Endothelial cell of umbilical vein (primary cell): ENCODE measurements around the gene LHCGR. TPM values are rescaled to one million over a fixed set of nuclear protein-coding genes. Genes with fewer than 3 reads are reported as not detected.

Source experiments
- BruUV-seq: library from RNA; stranded (reverse); fragments of 400-500 nt; replicated peaks from 2 replicates; lab custom pipeline; 2021; lab: Mats Ljungman, UMichigan
- CTCF ChIA-PET: fragments of 300-600, 350-600 bp; sonication (Branson Sonifier 250); formaldehyde crosslinking; loops from one replicate; lab custom pipeline; 2021; ENCODE audit warnings: antibody characterized with exemption, inconsistent platforms; lab: Charles Lee
- POLR2A ChIA-PET: fragments of 300-600, 350-600 bp; sonication (Branson Sonifier 250); formaldehyde crosslinking; loops from one replicate; lab custom pipeline; 2021; ENCODE audit warnings: antibody characterized with exemption, inconsistent platforms; lab: Charles Lee
- DNase-seq: peaks from one replicate; pipeline ENCODE4 v3.0.0-alpha.2; 2011; ENCODE audit warnings: low read depth, low spot score
- FAIRE-seq: peaks from 2 replicates; lab custom pipeline; 2011; peaks lifted over from hg19 to GRCh38; lab: Jason Lieb, UNC
- H2AFZ ChIP-seq: 2 replicates; pipeline ENCODE4 v1.6.0; 2012; ENCODE audit warnings: low read depth, low read length, control low read depth, inconsistent platforms
- H3K27ac ChIP-seq: 2 replicates; pipeline ENCODE4 v1.5.1; 2011; ENCODE audit warnings: low read depth, mild to moderate bottlenecking, control low read depth, low read length, moderate library complexity; ENCODE audit not compliant: insufficient read depth
- H3K27me3 ChIP-seq, 2 experiments: 2 replicates each; pipeline versions ENCODE4 v1.6.0 to v1.6.1; 2011; ENCODE audit warnings: low read length in 2 of 2, mixed read lengths in 1 of 2; ENCODE audit not compliant: control insufficient read depth in 2 of 2, insufficient read depth in 2 of 2
- H3K36me3 ChIP-seq, 2 experiments: 2 replicates in 1 of 2; 3 replicates in 1 of 2; pipeline ENCODE4 v1.5.1; 2011; ENCODE audit warnings: low read length in 2 of 2, mild to moderate bottlenecking in 1 of 2, moderate library complexity in 1 of 2; ENCODE audit not compliant: control insufficient read depth in 2 of 2, insufficient read depth in 2 of 2; ENCODE audit errors: extremely low read depth in 1 of 2
- H3K4me1 ChIP-seq: 3 replicates; pipeline ENCODE4 v1.5.1; 2011; ENCODE audit warnings: mild to moderate bottlenecking, low read length; ENCODE audit not compliant: control insufficient read depth, insufficient read depth; ENCODE audit errors: extremely low read depth
- H3K4me2 ChIP-seq: 2 replicates; pipeline ENCODE4 v1.6.1; 2011; ENCODE audit warnings: low read length, control low read depth, mixed read lengths; ENCODE audit not compliant: insufficient read depth
- H3K4me3 ChIP-seq, 3 experiments: fragments of 200-600 bp in 1 of 3; sonication (generic), shearing (Covaris generic) in 1 of 3; replicated peaks in 1 of 3; 2 replicates each; pipeline ENCODE4 v1.5.1; 2011 to 2016; ENCODE audit warnings: control low read depth in 3 of 3, low read length in 3 of 3, mild to moderate bottlenecking in 2 of 3, inconsistent platforms in 1 of 3, low read depth in 1 of 3, moderate library complexity in 1 of 3; ENCODE audit not compliant: insufficient read depth in 1 of 3
- H3K79me2 ChIP-seq: 2 replicates; pipeline ENCODE4 v1.6.0; 2012; ENCODE audit warnings: low read length, inconsistent platforms; ENCODE audit not compliant: control insufficient read depth, insufficient read depth
- H3K9ac ChIP-seq: replicated peaks from 2 replicates; pipeline ENCODE3; 2011; ENCODE audit warnings: low read length, control low read depth; ENCODE audit not compliant: insufficient read depth; ENCODE audit errors: extremely low read depth
- H3K9me1 ChIP-seq: replicated peaks from 3 replicates; pipeline ENCODE4 v1.6.0; 2011; ENCODE audit warnings: mild to moderate bottlenecking, low read length; ENCODE audit not compliant: control insufficient read depth, insufficient read depth; ENCODE audit errors: extremely low read depth
- H3K9me3 ChIP-seq: replicated peaks from 2 replicates; pipeline ENCODE4 v1.5.1; 2012; ENCODE audit warnings: low read length, inconsistent platforms; ENCODE audit not compliant: control insufficient read depth, insufficient read depth
- H4K20me1 ChIP-seq: replicated peaks from 2 replicates; pipeline ENCODE3; 2011; ENCODE audit warnings: mild to moderate bottlenecking, low read length; ENCODE audit not compliant: control insufficient read depth, insufficient read depth; ENCODE audit errors: extremely low read depth
- CTCF ChIP-seq, 2 donors: IDR thresholded peaks; 1 replicate in 1 of 2; 2 replicates in 1 of 2; pipeline ENCODE4 v1.5.1; 2011; ENCODE audit warnings: low read length in 2 of 2, mild to moderate bottlenecking in 2 of 2, moderate library complexity in 2 of 2, control low read depth in 1 of 2, inconsistent platforms in 1 of 2, low read depth in 1 of 2; ENCODE audit not compliant: insufficient read depth in 1 of 2; ENCODE audit errors: extremely low read depth in 1 of 2
- EZH2 ChIP-seq: IDR thresholded peaks from 2 replicates; pipeline ENCODE4 v1.6.1; 2012; ENCODE audit warnings: borderline replicate concordance, low read depth, mild to moderate bottlenecking, moderate library complexity, low read length, inconsistent platforms; ENCODE audit not compliant: severe bottlenecking
- FOS ChIP-seq: IDR thresholded peaks from 2 replicates; pipeline ENCODE4 v1.6.1; 2011; ENCODE audit warnings: mild to moderate bottlenecking, low read length, moderate library complexity, borderline replicate concordance; ENCODE audit not compliant: insufficient read depth
- GATA2 ChIP-seq: IDR thresholded peaks from 2 replicates; pipeline ENCODE4 v1.7.0; 2011; ENCODE audit warnings: low read depth, mild to moderate bottlenecking, moderate library complexity, mixed read lengths, low read length; ENCODE audit not compliant: insufficient read length, insufficient read depth
- JUN ChIP-seq: IDR thresholded peaks from 2 replicates; pipeline ENCODE4 v1.6.1; 2011; ENCODE audit warnings: borderline replicate concordance, low read depth; ENCODE audit not compliant: insufficient read length, insufficient read depth
- MAX ChIP-seq: IDR thresholded peaks from 2 replicates; pipeline ENCODE4 v1.6.1; 2011; ENCODE audit not compliant: insufficient read depth, insufficient read length
- MYC ChIP-seq: IDR thresholded peaks from one replicate; pipeline ENCODE4 v1.6.1; 2011; ENCODE audit warnings: mild to moderate bottlenecking, low read depth, low read length
- POLR2A ChIP-seq: IDR thresholded peaks from 2 replicates; pipeline ENCODE4 v1.6.1; 2012; ENCODE audit warnings: low read depth, mild to moderate bottlenecking, control low read depth, low read length
- POLR2AphosphoS5 ChIP-seq: IDR thresholded peaks from 2 replicates; pipeline ENCODE4 v1.6.1; 2012; ENCODE audit warnings: low read depth, mild to moderate bottlenecking, control low read depth, low read length, moderate library complexity; ENCODE audit not compliant: insufficient read depth
- dilution Hi-C: fragments of 300-500 bp; cut with MboI; formaldehyde crosslinking; loops from one replicate; pipeline ENCODE4 v1.15.0; 2019; ENCODE audit warnings: low sequenced_read_pairs; ENCODE audit not compliant: extremely low pct_ligation_motif_present
- intact Hi-C: fragments of 100-400 bp; cut with micrococcal nuclease; formaldehyde crosslinking; loops from one replicate; pipeline ENCODE4 v1.10.0; 2022
- polyA plus RNA-seq, 4 experiments: library from polyadenylated mRNA; depleted of rRNA in 3 of 4; stranded (reverse) in 3 of 4; unstranded in 1 of 4; fragments of >200 nt; gene quantifications; 2 replicates each; pipeline versions ENCODE4 v1.2.1 to v1.2.3, GENCODE V29; 2011 to 2012; ENCODE audit warnings: missing spikeins in 1 of 4
- total RNA-seq: library from RNA; stranded (reverse); gene quantifications from 2 replicates; pipeline ENCODE4 v1.2.3, GENCODE V29; 2021

Gene LHCGR
- total and polyA plus RNA-seq, 2 donors (not counting 3 experiments of a cell fraction or from before 2014, with no cell fraction given), result not detected

- ChIA-PET CTCF (no interaction called here), POLR2A (no interaction called here)
- BruUV-seq, result no TSS peak
- H3K4me1 ChIP-seq, result no peaks in the 10 kb centered on the region
- no peaks in the 10 kb centered on the region for H3K9me1 ChIP-seq
- H2AFZ ChIP-seq, result no peak overlapping the region
- H3K4me3 ChIP-seq, result no peak overlapping the region
- no peaks in the 10 kb centered on the region for H3K79me2 ChIP-seq
- no peak overlapping the region for H3K27ac ChIP-seq
- TF ChIP-seq POLR2AphosphoS5, result no peak
- no peak for TF ChIP-seq CTCF (IDR thresholded peaks at IDR 0.05; ENCODE audit: extremely low read depth in 1 of 2, insufficient read depth in 1 of 2, low read depth in 1 of 2, low read length in 2 of 2)
- no peak for TF ChIP-seq POLR2A
- TF ChIP-seq GATA2, result no peak
- no peak for TF ChIP-seq MYC
- TF ChIP-seq JUN, result no peak
- no peak for TF ChIP-seq MAX
- no peak for TF ChIP-seq EZH2
- no peak for TF ChIP-seq FOS
- DNase-seq (no peak), FAIRE-seq (no peak)
- no peaks in the 10 kb centered on the region for H3K9me3 ChIP-seq
- no peaks in the 10 kb centered on the region for H3K27me3 ChIP-seq
- no peak overlapping the region for H3K9ac ChIP-seq
- no peak overlapping the region for H3K4me2 ChIP-seq
- no peaks in the 10 kb centered on the region for H4K20me1 ChIP-seq
- dilution Hi-C loops, result no loop called here
- intact Hi-C loops, result no loop called here
- no peaks in the 10 kb centered on the region for H3K36me3 ChIP-seq
These were observed 34.4 kb downstream of the LHCGR start for GRCh38 chr2:48721158-48721557.
